GM18867 (cell line): Measurements from ENCODE around the gene PPP1R13L.
"Not testable (repeated sequence)": the region's sequence is repeated elsewhere in the genome, so short reads cannot be mapped to it uniquely, and the experiment has no call there.

Source experiments
- ATAC-seq: cut with Tn5 transposase; IDR thresholded peaks from one replicate; pipeline ENCODE4 v1.9.1; 2021; ENCODE audit warnings: mild to moderate bottlenecking, moderate library complexity; ENCODE audit not compliant: unreplicated experiment

PPP1R13L gene

DNA sequence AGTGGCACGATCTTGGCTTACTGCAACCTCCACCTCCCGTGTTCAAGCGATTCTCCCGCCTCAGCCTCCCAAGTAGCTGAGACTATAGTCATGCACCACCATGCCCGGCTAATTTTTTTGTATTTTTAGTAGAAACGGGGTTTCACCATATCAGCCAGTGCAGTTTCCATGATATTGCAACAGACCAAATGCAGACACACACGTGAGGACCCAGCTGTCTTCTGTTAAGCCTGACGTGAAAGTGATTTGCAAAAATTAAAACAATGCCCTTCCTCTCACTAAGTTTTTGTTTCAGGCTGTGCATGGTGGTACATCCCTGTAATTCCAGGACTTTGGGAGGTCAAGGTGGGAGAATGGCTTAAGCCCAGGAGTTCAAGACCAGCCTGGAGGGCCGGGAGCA lies 26.1 kb upstream of the PPP1R13L start:
- ATAC-seq, result not testable (repeated sequence)

DNA sequence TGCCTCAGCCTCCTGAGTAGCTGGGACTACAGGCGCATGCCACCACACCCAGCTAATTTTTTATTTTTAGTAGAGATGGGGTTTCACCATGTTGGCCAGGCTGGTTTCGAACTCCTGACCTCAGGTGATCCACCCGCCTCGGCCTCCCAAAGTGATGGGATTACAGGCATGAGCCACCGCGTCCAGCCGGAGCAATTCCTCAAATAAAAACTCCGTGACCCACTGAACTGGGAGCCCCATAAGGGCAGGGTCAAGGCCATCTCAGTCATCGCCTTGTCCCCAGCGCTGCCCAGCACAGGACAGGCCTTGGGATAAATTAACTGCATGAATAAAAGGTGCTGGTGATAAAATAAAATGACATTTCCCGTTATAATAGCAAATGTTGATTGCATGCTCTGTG lies 25.0 kb upstream of the PPP1R13L start:
- ATAC-seq, result not testable (repeated sequence)

DNA sequence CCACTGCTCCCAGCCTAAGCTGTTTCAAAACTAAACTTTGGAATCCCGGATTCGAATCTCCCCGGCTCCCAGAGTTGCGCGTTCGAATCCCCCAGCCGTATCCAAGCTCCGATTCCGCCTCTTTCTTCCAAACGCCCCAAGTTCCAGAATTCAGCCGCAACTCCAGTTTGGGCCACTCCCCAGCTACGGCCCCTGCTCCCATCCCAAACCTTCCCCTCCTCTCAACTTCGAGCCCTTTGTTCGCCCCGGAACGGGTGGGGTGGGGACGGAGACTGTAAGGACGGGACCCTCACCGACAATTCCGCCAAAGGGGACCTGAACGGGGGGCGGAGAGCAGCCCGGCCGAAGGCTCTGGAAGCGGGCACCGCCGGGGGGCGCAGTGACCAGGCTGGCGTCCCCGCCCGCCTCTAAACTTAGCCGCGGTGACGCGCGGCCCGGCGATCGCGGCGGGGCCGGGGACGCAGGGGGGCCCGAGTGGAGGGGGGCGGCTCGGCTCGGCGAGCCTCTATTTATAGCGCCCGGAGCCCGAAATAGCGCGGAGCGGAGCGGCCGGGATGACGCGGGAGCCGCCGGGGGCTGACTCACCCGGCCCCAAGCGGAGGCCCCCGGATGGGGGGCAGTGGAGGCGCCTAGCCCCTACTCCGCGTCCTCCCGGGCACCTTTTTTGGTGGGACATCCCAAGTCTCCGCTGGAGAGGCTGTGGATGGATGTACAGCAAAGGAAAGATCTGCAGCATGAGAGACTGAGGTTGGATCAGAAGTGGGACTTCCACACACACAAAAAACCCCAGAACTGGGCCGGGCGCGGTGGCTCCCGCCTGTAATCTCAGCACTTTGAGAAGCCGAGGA lies 23.7 kb upstream of the PPP1R13L start:
- ATAC-seq, result no peak

DNA sequence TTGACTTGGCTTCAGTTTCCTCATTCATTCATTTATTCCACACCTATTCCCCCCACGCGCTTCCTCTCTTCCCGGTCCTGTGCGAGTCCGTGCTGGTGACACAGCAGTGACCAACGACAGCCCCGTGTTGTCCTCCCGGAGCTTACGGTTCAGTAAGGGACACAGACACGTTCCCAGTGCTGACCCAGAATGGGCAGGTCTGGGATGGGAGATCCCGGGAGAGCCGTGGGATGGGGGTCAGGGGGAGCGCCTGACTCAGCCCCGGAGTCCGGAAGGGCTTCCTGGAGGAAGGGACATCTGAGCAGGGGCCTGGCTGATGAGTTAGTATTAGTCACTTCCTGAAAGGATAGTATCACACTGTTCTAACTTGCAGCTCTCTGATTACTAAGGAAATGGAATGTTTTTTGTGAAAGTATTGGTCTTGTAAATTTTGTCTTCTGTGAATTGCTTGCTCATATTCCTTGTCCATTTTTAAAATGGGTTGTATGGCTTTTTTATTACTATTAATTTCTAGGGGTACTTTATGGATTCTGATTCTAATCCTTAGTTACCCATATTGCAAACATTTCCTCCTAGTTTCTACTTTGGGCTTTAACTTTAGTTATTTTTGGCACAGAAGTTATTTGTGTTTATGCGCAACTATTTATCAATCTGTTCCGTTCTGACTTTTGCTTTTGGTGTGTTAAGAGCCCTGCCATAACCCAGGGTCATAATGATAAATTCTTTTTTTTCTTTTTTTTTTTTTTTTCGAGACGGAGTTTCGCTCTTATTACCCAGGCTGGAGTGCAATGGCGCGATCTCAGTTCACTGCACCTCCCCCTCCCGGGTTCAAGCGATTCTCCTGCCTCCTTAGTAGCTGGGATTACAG lies 19.6 kb upstream of the PPP1R13L start:
- ATAC-seq, result no peak

DNA sequence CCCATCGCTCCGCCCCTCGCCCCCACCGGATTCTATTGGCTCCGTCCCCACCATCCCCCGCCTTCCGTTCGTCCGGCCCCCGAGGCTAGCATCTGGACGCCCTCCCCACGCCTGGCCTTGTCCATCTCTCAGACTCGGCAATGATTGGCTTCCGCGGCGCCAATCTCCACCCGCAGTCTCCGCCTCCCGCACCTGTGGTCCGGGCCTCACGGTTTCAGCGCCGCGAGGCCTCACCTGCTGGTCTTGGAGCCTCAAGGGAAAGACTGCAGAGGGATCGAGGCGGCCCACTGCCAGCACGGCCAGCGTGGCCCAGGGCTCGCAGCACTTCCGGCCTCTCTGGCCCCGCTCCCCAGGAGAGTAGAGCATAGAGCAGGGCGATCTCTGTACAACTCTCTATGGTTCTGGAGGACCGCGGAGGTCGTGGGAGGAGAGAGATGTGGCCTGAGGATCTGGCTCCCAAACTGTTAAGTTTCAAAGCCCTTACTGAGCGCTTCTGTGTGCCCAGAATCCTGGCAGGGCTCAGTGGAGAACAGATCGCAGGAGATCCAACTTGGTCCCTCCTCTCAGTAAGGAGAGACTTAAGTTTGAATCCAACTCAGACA lies 18.8 kb upstream of the PPP1R13L start, which contains the start of gene ERCC1:
ERCC1 (minus strand) TSS at position 329 of the 602 bp plus-strand sequence. CDS start 543 bp downstream, outside the sequence.
- peak; percentile 67 for ATAC-seq

DNA sequence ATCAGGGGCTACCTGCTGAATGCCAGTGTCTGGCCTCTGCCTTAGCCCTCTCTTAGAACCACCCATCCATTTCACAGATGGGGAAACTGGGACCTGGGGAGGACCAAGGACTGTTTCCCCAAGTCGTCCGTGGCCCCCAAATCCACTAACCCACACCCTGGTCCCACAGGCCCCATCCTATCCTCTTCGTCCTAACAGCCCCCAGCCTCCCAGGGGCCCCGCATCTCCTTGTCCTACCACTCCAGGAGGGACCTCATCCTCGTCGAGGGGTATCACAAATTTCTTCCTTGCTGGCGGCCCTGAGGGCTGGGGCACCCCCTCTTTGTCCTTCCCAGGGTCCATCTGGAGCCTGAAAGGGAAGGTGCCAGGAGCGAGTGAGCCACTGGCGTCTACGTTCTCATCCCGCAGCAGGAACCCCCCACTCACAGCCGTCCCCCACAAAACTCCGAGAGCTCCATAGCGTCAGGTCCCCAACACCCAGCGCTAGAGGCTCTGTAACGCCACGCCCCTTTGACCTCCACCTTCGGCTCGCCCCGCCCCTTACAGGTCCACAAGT lies 18.2 kb upstream of the PPP1R13L start:
- ATAC-seq, result no peak

DNA sequence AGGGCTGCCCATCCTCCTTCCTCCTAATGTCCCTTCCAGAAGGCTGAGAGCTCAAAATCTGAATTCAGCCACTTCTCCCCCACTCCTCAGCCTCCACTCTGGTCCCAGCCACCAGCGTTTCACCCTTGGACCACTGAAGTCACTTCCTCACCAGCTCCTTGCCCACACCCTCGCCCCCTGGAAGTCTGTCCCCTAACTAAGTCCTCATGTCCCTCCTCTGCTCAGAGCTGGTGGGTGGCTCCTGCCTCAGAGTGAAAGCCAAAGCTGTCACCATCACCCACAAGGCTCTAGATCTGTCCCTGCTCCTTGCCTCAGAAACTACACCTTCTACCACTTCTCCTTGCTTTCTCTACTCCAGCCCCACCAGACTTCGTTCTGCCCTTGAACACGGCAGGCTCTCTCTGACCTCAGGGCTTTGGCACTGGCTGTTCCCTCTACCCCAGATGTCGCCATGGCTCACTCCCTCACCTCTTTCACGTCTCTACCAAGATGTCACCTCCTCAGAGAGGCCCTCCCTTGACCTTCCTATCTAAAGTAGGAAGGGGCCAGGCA lies 17.2 kb upstream of the PPP1R13L start:
- ATAC-seq, result no peak

DNA sequence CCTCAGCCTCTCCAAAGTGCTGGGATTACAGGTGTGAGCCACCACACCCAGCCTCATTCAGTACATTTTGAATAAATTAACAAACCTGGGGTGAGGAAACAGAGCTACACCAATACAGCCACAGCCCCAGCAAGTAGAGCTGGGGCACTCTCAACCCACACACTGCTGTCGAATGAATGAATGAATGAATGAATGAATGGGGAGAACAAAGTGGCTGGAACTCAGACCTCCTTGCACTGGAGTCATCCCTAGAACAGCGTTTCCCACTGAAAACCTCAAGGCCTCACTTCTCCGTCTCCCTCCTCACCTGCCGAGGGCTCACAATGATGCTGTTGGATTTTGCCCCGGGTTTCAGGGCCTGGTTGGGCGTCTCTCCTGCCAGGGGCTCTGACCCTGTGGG lies 16.0 kb upstream of the PPP1R13L start:
- ATAC-seq, result no peak

DNA sequence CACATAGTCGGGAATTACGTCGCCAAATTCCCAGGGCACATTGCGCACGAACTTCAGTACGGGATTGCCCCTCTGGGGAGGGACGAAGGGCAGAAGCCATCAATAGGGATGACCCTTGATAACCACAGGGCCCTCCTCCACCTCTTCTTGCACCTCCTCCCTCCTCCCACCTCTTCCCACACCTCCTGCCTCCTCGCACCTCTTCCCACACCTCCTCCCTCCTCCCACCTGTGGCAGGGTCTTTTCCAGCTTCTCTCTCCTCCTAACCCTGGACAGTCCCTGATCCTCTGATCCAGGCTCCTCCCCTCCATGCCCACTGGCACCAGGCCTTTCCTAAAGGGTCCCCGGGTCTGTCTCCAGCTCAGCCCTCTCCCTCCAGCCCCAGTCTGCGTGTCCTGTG lies 15.5 kb upstream of the PPP1R13L start:
- no peak for ATAC-seq

DNA sequence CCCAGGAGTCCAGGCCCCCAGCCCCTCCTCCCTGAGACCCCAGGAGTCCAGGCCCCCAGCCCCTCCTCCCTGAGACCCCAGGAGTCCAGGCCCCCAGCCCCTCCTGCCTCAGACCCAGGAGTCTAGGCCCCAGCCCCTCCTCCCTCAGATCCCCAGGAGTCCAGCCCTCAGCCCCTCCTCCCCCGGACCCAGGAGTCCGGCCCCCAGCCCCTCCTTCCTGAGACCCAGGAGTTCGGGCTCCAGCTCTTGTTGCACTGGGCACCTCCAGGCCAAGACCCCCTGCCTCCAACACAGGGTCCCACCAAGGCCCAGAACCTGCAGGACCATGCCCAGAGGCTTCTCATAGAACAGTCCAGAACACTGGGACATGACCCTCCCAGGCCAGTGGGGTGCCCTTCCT lies 15.0 kb upstream of the PPP1R13L start:
- no peak for ATAC-seq

DNA sequence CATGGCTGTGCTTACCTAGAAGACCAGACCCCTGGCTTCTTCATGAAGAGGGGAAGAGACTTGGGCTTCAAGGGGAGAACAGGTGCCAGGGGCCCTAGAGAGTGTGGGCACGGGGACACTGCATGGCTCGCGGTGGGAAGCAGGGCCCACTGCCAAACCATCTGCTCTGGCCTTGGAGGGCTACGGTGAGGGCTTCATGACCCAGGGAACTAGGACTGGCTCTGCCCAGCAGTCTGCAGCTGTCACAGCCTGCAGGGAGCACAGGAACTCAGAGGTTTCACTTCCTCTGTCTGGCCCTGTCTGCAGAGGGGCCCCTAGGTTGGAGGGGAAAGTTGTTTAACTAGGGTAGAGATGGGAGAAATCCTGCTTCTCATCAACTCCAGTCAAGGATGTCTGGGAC lies 14.5 kb upstream of the PPP1R13L start:
- ATAC-seq, result peak; percentile 50

DNA sequence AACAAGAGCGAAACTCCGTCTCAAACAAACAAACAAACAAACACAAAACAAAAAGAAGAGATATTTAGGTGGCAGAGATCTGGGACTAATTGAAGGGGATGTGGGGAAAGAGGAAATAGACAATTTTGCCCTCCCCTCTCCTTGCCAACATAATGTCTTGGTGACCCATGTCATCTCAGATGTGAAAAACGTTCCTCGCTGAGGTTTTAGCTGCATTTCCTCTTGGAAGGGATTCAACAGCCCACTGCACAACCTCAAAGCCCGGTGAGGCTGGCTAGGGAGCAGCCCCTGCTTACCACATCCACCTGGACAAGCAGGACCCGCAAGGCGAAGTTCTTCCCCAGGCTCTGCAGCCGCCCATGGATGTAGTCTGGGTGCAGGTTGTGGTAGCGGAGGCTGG lies 13.9 kb upstream of the PPP1R13L start:
- ATAC-seq, result no peak

DNA sequence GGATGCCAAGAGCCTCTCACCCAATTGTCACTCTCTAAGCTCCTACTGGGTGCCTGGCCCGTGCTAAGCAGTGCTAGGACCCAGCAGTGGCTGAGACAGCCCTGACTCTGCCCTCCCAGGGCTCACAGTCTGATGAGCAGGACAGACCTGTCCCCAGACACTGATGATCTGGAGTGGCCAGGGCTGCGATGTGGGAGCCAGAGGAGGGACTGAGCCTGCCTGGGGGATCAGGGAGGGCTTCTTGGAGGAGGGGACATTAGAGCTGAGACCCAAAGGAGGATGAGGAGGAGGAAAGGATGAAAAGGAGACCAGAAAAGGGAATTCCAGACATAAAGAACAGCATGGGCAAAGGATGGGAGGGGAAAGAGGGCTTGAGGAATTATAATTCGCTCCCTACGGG lies 12.3 kb upstream of the PPP1R13L start:
- no peak for ATAC-seq

DNA sequence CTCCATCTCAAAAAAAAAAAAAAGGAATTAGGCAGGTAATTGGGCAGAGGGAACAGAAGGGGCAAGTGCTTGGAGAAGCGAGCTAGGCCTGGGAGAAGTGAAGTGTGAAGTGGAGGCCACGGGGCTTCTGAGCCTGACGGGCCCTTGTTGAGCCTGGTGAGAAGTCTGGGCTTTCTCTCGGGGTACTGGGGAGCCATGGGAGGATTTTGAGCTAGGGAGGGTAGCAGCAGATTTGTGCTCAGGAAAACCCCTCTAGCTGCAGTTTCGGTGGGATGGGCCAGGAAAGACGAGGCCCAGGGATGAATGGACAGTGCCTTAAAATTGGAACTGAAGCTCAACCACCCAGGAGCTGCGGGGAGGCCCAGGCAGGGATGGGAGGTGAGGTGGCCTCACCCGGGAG lies 9.6 kb upstream of the PPP1R13L start:
- ATAC-seq, result no peak

DNA sequence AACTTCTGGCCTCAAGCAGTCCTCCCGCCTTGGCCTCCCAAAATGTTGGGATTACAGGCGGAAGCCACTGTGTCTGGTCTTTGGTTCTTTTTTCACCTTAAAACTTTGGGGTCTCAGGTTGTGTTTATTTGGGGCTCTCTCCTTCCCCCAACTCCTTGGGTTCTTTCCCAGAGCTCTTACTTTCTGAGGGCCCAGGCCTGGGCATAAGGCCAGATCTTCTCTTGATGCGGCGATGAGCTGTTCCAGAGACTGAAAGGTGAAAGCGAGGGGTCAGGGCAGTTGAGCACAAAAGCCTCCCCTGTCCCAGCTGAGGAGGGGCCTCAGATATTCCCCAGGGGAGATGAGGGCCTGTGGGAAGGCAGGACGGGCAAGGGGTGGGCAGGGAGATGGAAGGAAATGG lies 8.6 kb upstream of the PPP1R13L start:
- ATAC-seq, result no peak

DNA sequence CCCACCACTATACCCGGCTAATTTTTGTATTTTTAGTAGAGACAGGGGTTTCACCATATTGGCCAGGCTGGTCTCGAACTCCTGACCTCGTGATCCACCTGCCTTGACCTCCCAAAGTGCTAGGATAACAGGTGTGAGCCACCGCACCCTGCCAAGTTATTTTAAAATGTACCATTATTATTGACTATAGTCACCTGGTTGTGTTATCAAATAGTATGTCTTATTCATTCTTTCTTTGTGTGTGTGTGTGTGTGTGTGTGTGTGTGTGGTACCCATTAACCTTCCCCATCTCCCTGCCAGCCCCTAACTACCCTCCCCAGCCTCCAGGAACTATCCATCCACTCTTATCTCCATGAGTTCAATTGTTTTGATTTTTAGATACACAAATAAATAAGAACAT lies 5.5 kb upstream of the PPP1R13L start:
- ATAC-seq, result not testable (repeated sequence)

DNA sequence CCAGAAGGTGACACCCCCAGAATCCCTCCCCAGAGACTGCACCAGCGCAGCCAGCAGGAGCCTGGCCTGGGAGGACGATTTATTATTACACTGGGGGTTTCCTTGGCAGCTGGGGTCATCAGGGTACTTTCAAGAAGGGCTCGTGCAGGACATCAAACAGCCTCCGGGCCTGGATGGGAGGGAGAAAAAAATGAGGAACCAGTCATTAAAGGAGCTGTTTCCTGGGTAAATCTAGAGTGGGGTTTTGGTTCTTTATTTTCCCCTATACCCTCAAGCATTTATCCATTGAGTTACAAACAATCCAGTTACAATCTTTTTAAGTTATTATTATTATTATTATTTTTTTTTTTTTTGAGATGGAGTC lies 4.7 kb upstream of the PPP1R13L start:
- ATAC-seq, result no peak

DNA sequence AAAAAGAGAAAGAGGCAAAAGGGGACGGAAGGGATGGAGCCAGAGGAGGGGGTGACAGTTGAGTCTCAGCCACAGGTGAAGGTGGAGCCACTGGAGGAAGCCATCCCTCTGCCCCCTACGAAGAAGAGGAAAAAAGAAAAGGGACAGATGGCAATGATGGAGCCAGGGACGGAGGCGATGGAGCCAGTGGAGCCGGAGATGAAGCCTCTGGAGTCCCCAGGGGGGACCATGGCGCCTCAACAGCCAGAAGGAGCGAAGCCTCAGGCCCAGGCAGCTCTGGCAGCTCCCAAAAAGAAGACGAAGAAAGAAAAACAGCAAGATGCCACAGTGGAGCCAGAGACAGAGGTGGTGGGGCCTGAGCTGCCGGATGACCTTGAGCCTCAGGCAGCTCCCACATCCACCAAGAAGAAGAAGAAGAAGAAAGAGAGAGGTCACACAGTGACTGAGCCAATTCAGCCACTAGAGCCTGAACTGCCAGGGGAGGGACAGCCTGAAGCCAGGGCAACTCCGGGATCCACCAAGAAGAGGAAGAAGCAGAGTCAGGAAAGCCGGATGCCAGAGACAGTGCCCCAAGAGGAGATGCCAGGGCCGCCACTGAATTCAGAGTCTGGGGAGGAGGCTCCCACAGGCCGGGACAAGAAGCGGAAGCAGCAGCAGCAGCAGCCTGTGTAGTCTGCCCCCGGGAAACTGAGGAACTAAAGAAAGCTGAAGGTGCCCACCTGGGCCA lies 4.1 kb upstream of the PPP1R13L start:
- no peak for ATAC-seq

DNA sequence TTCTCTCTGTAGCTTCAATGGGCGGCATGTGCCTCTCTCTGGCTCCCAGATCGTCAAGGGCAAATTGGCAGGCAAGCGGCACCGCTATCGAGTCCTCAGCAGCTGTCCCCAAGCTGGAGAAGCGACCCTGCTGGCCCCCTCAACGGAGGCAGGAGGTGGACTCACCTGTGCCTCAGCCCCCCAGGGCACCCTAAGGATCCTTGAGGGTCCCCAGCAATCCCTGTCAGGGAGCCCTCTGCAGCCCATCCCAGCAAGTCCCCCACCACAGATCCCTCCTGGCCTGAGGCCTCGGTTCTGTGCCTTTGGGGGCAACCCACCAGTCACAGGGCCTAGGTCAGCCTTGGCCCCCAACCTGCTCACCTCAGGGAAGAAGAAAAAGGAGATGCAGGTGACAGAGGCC lies 3.3 kb upstream of the PPP1R13L start:
- no peak for ATAC-seq

DNA sequence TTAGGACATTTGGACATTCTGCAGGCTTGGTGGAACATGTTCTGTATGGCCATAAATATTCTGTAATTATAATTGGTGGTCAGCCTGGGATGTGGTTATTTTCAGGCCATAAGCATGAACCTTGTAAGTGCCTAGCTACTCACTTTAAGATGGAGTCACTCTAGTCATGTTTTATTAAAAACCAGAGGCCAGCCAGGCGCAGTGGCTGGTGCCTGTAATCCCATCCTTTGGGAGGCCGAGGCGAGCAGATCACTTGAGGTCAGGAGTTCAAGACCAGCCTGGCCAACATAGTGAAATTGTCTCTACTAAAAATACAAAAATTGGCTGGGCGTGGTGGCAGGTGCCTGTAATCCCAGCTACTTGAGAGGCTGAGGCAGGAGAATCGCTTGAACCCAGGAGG lies 2.7 kb upstream of the PPP1R13L start:
- ATAC-seq, result not testable (repeated sequence)

DNA sequence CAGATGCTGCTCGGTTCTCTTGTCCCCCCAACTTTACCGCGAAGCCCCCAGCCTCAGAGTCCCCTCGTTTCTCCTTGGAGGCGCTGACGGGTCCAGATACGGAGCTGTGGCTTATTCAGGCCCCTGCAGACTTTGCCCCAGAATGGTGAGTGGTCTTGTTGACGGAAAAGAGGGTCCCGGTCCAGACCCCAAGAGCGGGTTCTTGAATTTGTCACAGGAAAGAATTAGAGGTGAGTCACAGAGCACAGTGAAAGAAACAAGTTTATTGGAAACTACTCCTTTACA lies 2.2 kb upstream of the PPP1R13L start:
- ATAC-seq, result no peak
